ENCODE data around the gene ACTR5. TPM values are rescaled to one million over a fixed set of nuclear protein-coding genes. Genes with fewer than 3 reads are reported as not detected.

Gene ACTR5
- total RNA-seq, 1 experiment from 2014 or later: 14.1 TPM

DNA sequence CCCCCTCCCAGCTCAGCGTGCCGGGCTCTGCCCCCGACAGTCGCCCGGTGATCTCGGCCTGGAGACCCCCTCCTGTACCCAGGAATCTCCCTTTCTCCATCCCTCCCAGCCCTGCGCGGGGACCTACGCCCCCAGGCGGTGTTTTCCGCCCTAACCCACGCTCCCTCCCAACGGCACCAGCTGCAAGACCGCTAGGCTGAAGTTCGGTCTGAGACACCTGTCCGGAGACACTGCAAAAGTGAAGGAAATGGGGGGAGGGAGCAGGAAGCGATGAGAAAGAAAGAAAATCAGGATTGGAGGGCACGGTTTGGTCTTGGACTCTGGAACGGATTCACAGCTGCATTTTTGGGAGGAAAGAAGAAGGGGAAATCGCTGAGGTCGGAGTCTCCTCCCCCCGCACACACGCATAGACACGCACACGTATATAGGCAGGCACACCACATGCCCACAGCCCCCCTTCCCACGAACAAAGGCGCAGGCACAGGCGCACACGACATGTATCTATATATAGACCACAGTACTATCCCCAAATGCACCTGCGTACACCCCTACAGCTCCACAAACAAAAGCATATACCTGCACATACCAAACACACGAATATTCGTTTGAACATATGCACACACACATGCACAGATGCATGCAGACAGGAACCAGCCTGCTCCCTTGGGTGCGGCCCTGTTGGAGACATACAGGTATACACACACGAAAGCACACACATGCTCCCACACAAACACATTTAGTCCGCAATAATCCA is 22.9 kb upstream of the ACTR5 start:
- Histone ChIP-seq H3K4ac (ENCODE audit: low read depth, low read length) (no peak overlapping the region), H4K5ac (ENCODE audit: insufficient read length, low read depth, low read length) (no peak overlapping the region), H3K14ac (ENCODE audit: insufficient read depth, low read length) (no peak overlapping the region), H3K9me3 (ENCODE audit: control insufficient read depth, low read depth, low read length) (no peaks in the 10 kb centered on the region), H4K91ac (ENCODE audit: insufficient read length, low read depth, low read length) (no peak overlapping the region), H3T11ph (ENCODE audit: low read length) (no peak overlapping the region), H3K4me2 (ENCODE audit: insufficient read depth, insufficient read length, low read length) (peak overlapping the region; percentile 58), H4K8ac (replicated peaks; ENCODE audit: insufficient read length, low read depth, low read length) (no peak overlapping the region), H2BK5ac (ENCODE audit: insufficient read length, low read length) (no peak overlapping the region), H3K79me1 (ENCODE audit: insufficient read depth, low read depth, low read length, poor library complexity, severe bottlenecking) (no peaks in the 10 kb centered on the region), H4K20me1 (ENCODE audit: control insufficient read depth, insufficient read depth, insufficient read length) (no peaks in the 10 kb centered on the region), H3K4me1 (ENCODE audit: insufficient read depth, low read length) (peaks cover 10% of the 10 kb centered on the region; the same call in 1 of the 2 replicates), H2BK20ac (ENCODE audit: low read depth, low read length, poor library complexity, severe bottlenecking) (no peak overlapping the region), H2BK15ac (ENCODE audit: low read depth, low read length) (no peak overlapping the region; the same call in 1 of the 2 replicates), H2AK5ac (ENCODE audit: insufficient read length, low read length) (no peak overlapping the region), H2BK120ac (ENCODE audit: low read depth, low read length, poor library complexity, severe bottlenecking) (no peak overlapping the region), H2BK12ac (ENCODE audit: insufficient read length, low read depth, low read length) (no peak overlapping the region), H3K23ac (ENCODE audit: insufficient read length, low read depth, low read length) (no peak overlapping the region), H3K27ac (ENCODE audit: insufficient read length, low read depth, low read length) (no peak overlapping the region), H3K9ac (ENCODE audit: extremely low read depth, insufficient read length, low read length) (no peak overlapping the region), H2AFZ (ENCODE audit: low read length) (no peak overlapping the region), H3K56ac (ENCODE audit: insufficient read length, low read depth, low read length) (no peak overlapping the region), H3K79me2 (ENCODE audit: insufficient read depth, low read length) (no peaks in the 10 kb centered on the region), H3K23me2 (ENCODE audit: insufficient read length, low read depth, low read length, poor library complexity, severe bottlenecking) (peaks cover 25% of the 10 kb centered on the region), H3K27me3 (ENCODE audit: insufficient read depth, low read length) (peaks cover 92% of the 10 kb centered on the region), H3K18ac (ENCODE audit: insufficient read length, low read depth, low read length) (no peak overlapping the region)
- DNase-seq: peak; percentile 72
- Mint-ChIP-seq H3K36me3 (ENCODE audit: insufficient read depth in 1 of 3, low read depth in 3 of 3) (peaks cover 0 to 2% (median 0%) of the 10 kb centered on the region in 3 experiments; a peak in 1 of 7 replicates), H3K27ac (no peak overlapping the region; a peak in 1 of 7 replicates), H3K4me1 (peaks cover 56 to 71% of the 10 kb centered on the region in 2 experiments), H3K27me3 (ENCODE audit: low read depth) (peaks cover 100% of the 10 kb centered on the region), H3K4me3 (peak overlapping the region; percentile 42 to 75), H3K9me3 (peaks cover 4 to 7% of the 10 kb centered on the region in 2 experiments; a peak in 4 of 5 replicates)
- WGBS (ENCODE audit: extremely low coverage, insufficient read length, low lambda C conversion rate): no CpG with 5 or more reads among the region's 35 CpGs
- peak; percentile 32; the same call in 1 of the 3 replicates for TF ChIP-seq CTCF (conservative IDR thresholded peaks at IDR 0.05)

Measured in H9 (cell line).